Neural cell (in vitro differentiated cells): Measurements from ENCODE around the gene PRELID3B. TPM values are rescaled to one million over a fixed set of nuclear protein-coding genes. Genes with fewer than 3 reads are reported as not detected.
A peak's percentile ranks its signal among the peaks of the same experiment; 100 is the strongest.

Experiments used
- H2AFZ ChIP-seq: fragments of 200-600, 300-800 bp; sonication (generic), shearing (Covaris generic); 2 replicates; pipeline ENCODE4 v1.6.0; 2014; ENCODE audit warnings: low read depth, mild to moderate bottlenecking, antibody characterized with exemption, low read length, moderate library complexity
- H3F3A ChIP-seq: fragments of 200-600 bp; shearing (Covaris generic); 2 replicates; pipeline ENCODE4 v1.6.1; 2016; ENCODE audit warnings: mild to moderate bottlenecking, moderate library complexity, mixed read lengths, antibody characterized with exemption, low read length; ENCODE audit not compliant: insufficient read depth, poor library complexity, severe bottlenecking
- H3K27ac ChIP-seq: fragments of 200-600, 300-800 bp; sonication (generic), shearing (Covaris generic); 2 replicates; pipeline ENCODE4 v1.5.1; 2014; ENCODE audit warnings: mild to moderate bottlenecking, low read length, moderate library complexity
- H3K27me3 ChIP-seq: fragments of 300-800, 200-600 bp; sonication (generic), shearing (Covaris generic); 2 replicates; pipeline ENCODE4 v1.6.0; 2014; ENCODE audit warnings: mild to moderate bottlenecking, low read depth, low read length, moderate library complexity; ENCODE audit not compliant: insufficient read depth
- H3K36me3 ChIP-seq: fragments of 300-800, 200-600 bp; sonication (generic), shearing (Covaris generic); 2 replicates; pipeline ENCODE4 v1.5.1; 2014; ENCODE audit warnings: mild to moderate bottlenecking, antibody characterized with exemption, low read length, moderate library complexity; ENCODE audit not compliant: insufficient read depth
- H3K4me2 ChIP-seq: fragments of 300-800, 200-600 bp; sonication (generic), shearing (Covaris generic); 2 replicates; pipeline ENCODE4 v1.6.0; 2014; ENCODE audit warnings: mild to moderate bottlenecking, low read length
- H3K4me3 ChIP-seq: fragments of 300-800, 200-600 bp; sonication (generic), shearing (Covaris generic); 2 replicates; pipeline ENCODE4 v1.5.1; 2014; ENCODE audit warnings: mild to moderate bottlenecking, low read length, moderate library complexity
- H3K79me2 ChIP-seq: fragments of 200-600 bp; shearing (Covaris generic); replicated peaks from 2 replicates; pipeline ENCODE4 v1.6.0; 2014; ENCODE audit warnings: mild to moderate bottlenecking, low read length, moderate library complexity; ENCODE audit not compliant: insufficient read depth
- H3K9ac ChIP-seq: fragments of 300-800, 200-600 bp; sonication (generic), shearing (Covaris generic); 2 replicates; pipeline ENCODE4 v1.6.1; 2016; ENCODE audit warnings: mild to moderate bottlenecking, low read length, mixed read lengths
- H3K9me2 ChIP-seq: fragments of 200-600 bp; shearing (Covaris generic); 2 replicates; pipeline ENCODE4 v1.6.1; 2016; ENCODE audit warnings: mild to moderate bottlenecking, low read length, mixed read lengths; ENCODE audit not compliant: insufficient read depth
- H3K9me3 ChIP-seq: fragments of 200-600, 300-800 bp; sonication (generic), shearing (Covaris generic); 2 replicates; pipeline ENCODE4 v1.6.1; 2016; ENCODE audit warnings: mild to moderate bottlenecking, mixed run types, low read length, moderate library complexity, mixed read lengths
- H4K20me1 ChIP-seq: fragments of 200-600 bp; shearing (Covaris generic); 2 replicates; pipeline ENCODE4 v1.6.1; 2016; ENCODE audit warnings: mild to moderate bottlenecking, mixed run types; ENCODE audit not compliant: insufficient read depth
- CTCF ChIP-seq: fragments of 450-650 bp; IDR thresholded peaks from 2 replicates; pipeline ENCODE4 v1.5.1; 2014; ENCODE audit warnings: antibody characterized with exemption, mild to moderate bottlenecking, moderate library complexity; ENCODE audit not compliant: poor library complexity, severe bottlenecking
- EP300 ChIP-seq: fragments of 450-650 bp; conservative IDR thresholded peaks from 2 replicates; pipeline ENCODE4 v1.6.1; 2014; ENCODE audit warnings: antibody characterized with exemption, mild to moderate bottlenecking, moderate library complexity; ENCODE audit not compliant: poor library complexity, severe bottlenecking
- EZH2 ChIP-seq: fragments of 200-600, 300-800 bp; shearing (Covaris generic), sonication (generic); IDR thresholded peaks from 2 replicates; pipeline ENCODE4 v1.6.1; 2014; ENCODE audit warnings: antibody characterized with exemption, low read length, borderline replicate concordance, mild to moderate bottlenecking; ENCODE audit not compliant: insufficient read depth, poor library complexity, severe bottlenecking
- MXI1 ChIP-seq: fragments of 450-650 bp; conservative IDR thresholded peaks from 2 replicates; pipeline ENCODE4 v1.6.1; 2014; ENCODE audit warnings: antibody characterized with exemption, mild to moderate bottlenecking; ENCODE audit not compliant: poor library complexity, severe bottlenecking
- POLR2AphosphoS5 ChIP-seq: IDR thresholded peaks from 2 replicates; pipeline ENCODE4 v1.6.1; 2012
- RAD21 ChIP-seq: fragments of 450-650 bp; conservative IDR thresholded peaks from 2 replicates; pipeline ENCODE4 v1.6.1; 2014; ENCODE audit warnings: antibody characterized with exemption, mild to moderate bottlenecking, moderate library complexity
- REST ChIP-seq: IDR thresholded peaks from 2 replicates; pipeline ENCODE4 v1.6.1; 2012; ENCODE audit warnings: borderline replicate concordance
- SMC3 ChIP-seq: fragments of 450-650 bp; conservative IDR thresholded peaks from 2 replicates; pipeline ENCODE4 v1.6.1; 2014; ENCODE audit warnings: antibody characterized with exemption, mild to moderate bottlenecking, moderate library complexity; ENCODE audit not compliant: poor library complexity
- TAF1 ChIP-seq: IDR thresholded peaks from 2 replicates; pipeline ENCODE4 v1.6.1; 2012; ENCODE audit warnings: low read depth
- polyA plus RNA-seq: library from polyadenylated mRNA; depleted of rRNA; stranded (reverse); fragments of >200 nt; gene quantifications from 2 replicates; pipeline ENCODE4 v1.2.3, GENCODE V29; 2014

The PRELID3B gene
- polyA plus RNA-seq, 1 donor from 2014 or later, result 50.5 TPM

- Histone ChIP-seq H3F3A (no peaks in the 10 kb centered on the region), H3K27ac (no peak overlapping the region), H3K36me3 (peaks cover 9% of the 10 kb centered on the region), H3K9ac (peak overlapping the region; percentile 63), H3K9me3 (no peaks in the 10 kb centered on the region), H2AFZ (no peak overlapping the region), H4K20me1 (no peaks in the 10 kb centered on the region), H3K27me3 (no peaks in the 10 kb centered on the region), H3K4me3 (peak overlapping the region; percentile 84), H3K4me2 (peak overlapping the region; percentile 50), H3K79me2 (peaks cover 30% of the 10 kb centered on the region), H3K9me2 (no peaks in the 10 kb centered on the region)
- no peak for TF ChIP-seq MXI1
- TF ChIP-seq EZH2, result no peak
- TF ChIP-seq CTCF, result no peak
- no peak for TF ChIP-seq POLR2AphosphoS5
- no peak for TF ChIP-seq EP300
- TF ChIP-seq REST, result no peak
- TF ChIP-seq SMC3, result no peak
- no peak for TF ChIP-seq TAF1
- no peak for TF ChIP-seq RAD21
Observed at GRCh38 chr20:59033093-59033492, 9.5 kb downstream of the PRELID3B start.

- Histone ChIP-seq H3K9me3 (no peaks in the 10 kb centered on the region), H3K27me3 (no peaks in the 10 kb centered on the region), H3K9ac (peak overlapping the region; percentile 63), H3K27ac (peak overlapping the region; percentile 74), H2AFZ (peak overlapping the region; percentile 56), H3K9me2 (no peaks in the 10 kb centered on the region), H3F3A (no peaks in the 10 kb centered on the region), H3K36me3 (peaks cover 9% of the 10 kb centered on the region), H4K20me1 (no peaks in the 10 kb centered on the region), H3K4me2 (peak overlapping the region; percentile 50), H3K4me3 (peak overlapping the region; percentile 84), H3K79me2 (peaks cover 33% of the 10 kb centered on the region)
- peak; percentile 67 for TF ChIP-seq RAD21
- peak; percentile 52 for TF ChIP-seq MXI1
- TF ChIP-seq SMC3, result peak; percentile 68
- no peak for TF ChIP-seq TAF1
- no peak for TF ChIP-seq EZH2
- TF ChIP-seq POLR2AphosphoS5, result no peak
- TF ChIP-seq CTCF, result peak; percentile 62
- TF ChIP-seq EP300, result no peak
- TF ChIP-seq REST, result peak; percentile 87
Observed at GRCh38 chr20:59032713-59033059, 9.9 kb downstream of the PRELID3B start.
